UCSD-AML1 (cell line): ENCODE results near the gene ZNF484.
"Not testable (repeated sequence)": the region's sequence is repeated elsewhere in the genome, so short reads cannot be mapped to it uniquely, and the experiment has no call there.

Source experiments
- DNase-seq: peaks from one replicate; lab custom pipeline; 2025; ENCODE audit not compliant: unreplicated experiment; lab: John Stamatoyannopoulos, UW

Gene ZNF484

GRCh38 chr9:92864152-92864551, 13.7 kb downstream of the ZNF484 start:
- no peak for DNase-seq

GRCh38 chr9:92860867-92861266, 17.0 kb downstream of the ZNF484 start:
- no peak for DNase-seq

GRCh38 chr9:92857236-92857635, 20.6 kb downstream of the ZNF484 start:
- DNase-seq = no peak

- no peak for DNase-seq
Observed at GRCh38 chr9:92853716-92854115, 24.1 kb downstream of the ZNF484 start.

- no peak for DNase-seq
Observed at GRCh38 chr9:92850898-92851297, 26.9 kb downstream of the ZNF484 start.

GRCh38 chr9:92848740-92849139, 29.1 kb downstream of the ZNF484 start:
- not testable (repeated sequence) for DNase-seq

GRCh38 chr9:92846662-92847145, 31.1 kb downstream of the ZNF484 start:
- DNase-seq = no peak

- DNase-seq = not testable (repeated sequence)
Observed at GRCh38 chr9:92838411-92838810, 39.4 kb downstream of the ZNF484 start.

GRCh38 chr9:92837191-92837590, 40.6 kb downstream of the ZNF484 start:
- DNase-seq = no peak

- no peak for DNase-seq
Observed at GRCh38 chr9:92829420-92829819, 48.4 kb downstream of the ZNF484 start.

- not testable (repeated sequence) for DNase-seq
Observed at GRCh38 chr9:92825065-92825464, 52.8 kb downstream of the ZNF484 start.

- DNase-seq = no peak
Observed at GRCh38 chr9:92820964-92821363, 56.9 kb downstream of the ZNF484 start.

- DNase-seq = not testable (repeated sequence)
Observed at GRCh38 chr9:92819898-92820297, 57.9 kb downstream of the ZNF484 start.

GRCh38 chr9:92809629-92810326, 68.1 kb downstream of the ZNF484 start:
- DNase-seq = not testable (repeated sequence)

- peak; percentile 37 for DNase-seq
Observed at GRCh38 chr9:92808726-92809451, 68.9 kb downstream of the ZNF484 start.

- DNase-seq = no peak
Observed at GRCh38 chr9:92807757-92808725, 69.8 kb downstream of the ZNF484 start.

- DNase-seq = no peak
Observed at GRCh38 chr9:92807031-92807756, 70.6 kb downstream of the ZNF484 start.

GRCh38 chr9:92804727-92805126, 73.1 kb downstream of the ZNF484 start:
- DNase-seq = no peak

- no peak for DNase-seq
Observed at GRCh38 chr9:92798358-92798757, 79.5 kb downstream of the ZNF484 start.

GRCh38 chr9:92796337-92796804, 81.5 kb downstream of the ZNF484 start:
- not testable (repeated sequence) for DNase-seq
